Activated CD8-positive, alpha-beta memory T cell treated with anti-CD3 and anti-CD28 coated beads, Interleukin-2, amount 50 U/mL, for 24 hours (primary cell): ENCODE results near the gene SRD5A1.
"Not testable (repeated sequence)": the region's sequence is repeated elsewhere in the genome, so short reads cannot be mapped to it uniquely, and the experiment has no call there.

Experiments
- DNase-seq: peaks from one replicate; pipeline ENCODE4 v3.0.0-alpha.2; 2020; ENCODE audit errors: extremely low read depth

Gene SRD5A1

GRCh38 chr5:6644794-6645241, 11.6 kb downstream of the SRD5A1 start:
- no peak for DNase-seq

DNA sequence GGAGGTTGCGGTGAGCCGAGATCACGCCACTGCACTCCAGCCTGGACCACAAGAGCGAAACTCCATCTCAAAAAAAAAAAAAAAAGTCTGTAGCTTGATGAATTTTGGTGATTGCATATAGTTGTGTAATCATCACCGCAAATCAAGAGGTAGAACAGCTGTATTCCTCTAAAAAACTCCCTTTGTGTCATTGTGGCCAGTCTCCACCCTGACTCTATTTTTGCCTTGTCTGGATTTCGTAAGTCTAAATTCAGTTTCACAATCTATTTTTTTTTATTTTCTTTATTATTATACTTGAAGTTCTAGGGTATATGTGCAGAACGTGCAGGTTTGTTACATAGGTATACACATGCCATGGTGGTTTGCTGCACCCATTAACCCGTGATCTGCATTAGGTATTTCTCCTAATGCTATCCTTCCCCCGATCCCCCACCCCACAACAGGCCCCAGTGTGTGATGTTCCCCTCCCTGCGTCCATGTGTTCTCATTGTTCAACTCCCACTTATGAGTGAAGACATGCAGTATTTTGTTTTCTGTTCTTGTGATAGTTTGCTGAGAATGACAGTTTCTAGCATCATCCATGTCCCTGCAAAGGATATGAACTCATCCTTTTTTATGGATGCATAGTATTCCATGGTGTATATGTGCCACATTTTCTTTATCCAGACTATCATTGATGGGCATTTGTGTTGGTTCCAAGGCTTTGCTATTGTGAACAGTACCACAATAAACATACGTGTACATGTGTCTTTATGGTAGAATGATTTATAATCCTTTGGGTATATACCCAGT, 12.5 kb downstream of the SRD5A1 start:
- DNase-seq = not testable (repeated sequence)

- no peak for DNase-seq
Observed at GRCh38 chr5:6649186-6649585, 15.9 kb downstream of the SRD5A1 start.

DNA sequence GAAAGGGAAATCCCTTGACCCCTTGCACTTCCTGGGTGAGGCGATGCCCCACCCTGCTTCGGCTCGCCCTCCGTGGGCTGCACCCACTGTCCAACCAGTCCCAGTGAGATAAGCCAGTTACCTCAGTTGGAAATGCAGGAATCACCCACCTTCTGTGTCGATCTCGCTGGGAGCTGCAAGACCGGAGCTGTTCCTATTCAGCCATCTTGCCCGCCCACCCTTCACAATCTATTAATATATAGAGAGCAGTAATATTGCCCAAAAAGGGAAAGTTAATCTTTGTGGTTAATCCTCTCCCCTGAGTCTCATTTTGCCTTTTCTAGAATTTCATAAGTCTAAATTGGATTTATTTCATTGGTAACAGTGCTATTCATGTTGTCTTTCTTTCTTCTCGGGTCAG, 16.4 kb downstream of the SRD5A1 start:
- no peak for DNase-seq

DNA sequence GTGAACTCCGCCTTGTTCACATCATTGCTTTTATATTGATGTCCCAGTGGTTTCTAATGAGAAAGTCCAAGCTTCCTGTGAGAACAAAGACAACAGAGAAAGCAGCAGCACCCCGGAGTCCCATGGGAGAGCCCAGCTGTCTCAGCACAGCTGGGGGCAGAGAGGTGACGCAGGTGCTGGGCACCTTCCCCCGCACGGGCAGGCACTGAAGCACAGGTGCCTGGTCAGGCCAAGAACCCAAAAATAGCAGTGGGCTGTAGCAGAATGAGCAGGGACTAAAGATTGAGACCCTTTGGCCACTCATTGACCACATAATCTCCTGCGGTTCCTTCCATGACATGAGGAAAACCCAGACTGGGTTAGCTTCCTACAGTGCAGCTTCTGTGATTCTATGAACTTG, 18.8 kb downstream of the SRD5A1 start:
- DNase-seq = no peak

GRCh38 chr5:6655432-6655831, 22.2 kb downstream of the SRD5A1 start:
- no peak for DNase-seq

DNA sequence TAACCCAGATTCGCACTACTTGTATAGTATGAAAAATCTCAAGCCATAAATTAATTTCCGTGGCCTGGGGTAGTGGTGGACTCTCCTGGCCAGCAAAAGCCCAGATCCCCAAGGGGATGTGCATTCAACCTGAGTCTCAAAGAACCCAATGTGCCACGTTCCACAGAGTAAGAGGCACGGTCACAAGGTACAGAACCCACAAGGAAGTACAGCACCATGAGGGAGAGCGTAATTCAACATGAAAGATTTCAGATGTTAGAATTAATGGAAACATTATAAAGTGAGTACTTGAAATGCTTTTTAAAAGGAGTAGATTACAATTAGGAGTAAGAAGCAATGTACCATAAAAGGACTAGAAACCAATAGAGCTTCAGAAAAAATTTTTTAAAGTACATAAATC, 23.4 kb downstream of the SRD5A1 start:
- DNase-seq = no peak

GRCh38 chr5:6659941-6660684, 26.9 kb downstream of the SRD5A1 start:
- DNase-seq = no peak

DNA sequence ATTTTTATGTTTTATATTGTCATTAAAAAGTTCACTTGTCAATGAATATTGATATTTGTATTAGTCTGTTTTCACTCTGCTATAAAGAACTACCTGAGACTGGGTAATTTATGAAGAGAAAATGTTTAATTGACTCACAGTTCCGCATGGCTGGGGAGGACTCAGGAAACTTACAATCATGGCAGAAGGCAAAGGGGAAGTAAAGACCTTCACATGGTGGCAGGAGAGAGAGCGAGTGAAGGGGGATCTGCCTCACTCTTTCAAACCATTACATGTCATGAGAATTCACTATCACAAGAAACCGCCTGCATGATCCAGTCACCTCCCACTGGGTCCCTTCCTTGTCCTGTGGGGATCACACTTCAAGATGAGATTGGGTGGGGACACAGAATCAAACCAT, 27.4 kb downstream of the SRD5A1 start:
- DNase-seq = no peak

- DNase-seq = no peak
Observed at GRCh38 chr5:6666762-6667161, 33.5 kb downstream of the SRD5A1 start.

DNA sequence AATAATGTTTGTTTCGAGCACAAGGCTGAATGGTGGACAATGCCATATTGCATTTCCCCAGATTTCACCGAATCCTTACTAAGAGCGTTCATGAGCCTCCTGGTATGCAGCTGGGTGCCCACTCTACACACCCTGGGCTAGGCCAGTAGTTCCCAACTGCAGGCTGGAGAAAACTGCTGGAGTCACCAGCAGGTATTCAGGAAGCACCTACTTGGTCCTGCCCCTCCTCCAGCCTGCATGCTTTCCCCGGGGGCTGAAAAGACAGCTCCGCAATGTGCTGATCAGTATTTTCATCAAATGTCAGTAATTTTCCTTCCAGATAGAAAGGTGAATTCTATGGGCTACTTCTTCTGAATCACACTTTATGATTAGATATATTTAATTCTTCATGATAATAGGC, 34.4 kb downstream of the SRD5A1 start:
- no peak for DNase-seq

- not testable (repeated sequence) for DNase-seq
Observed at GRCh38 chr5:6668717-6669116, 35.5 kb downstream of the SRD5A1 start.

GRCh38 chr5:6673031-6673430, 39.8 kb downstream of the SRD5A1 start:
- no peak for DNase-seq

- no peak for DNase-seq
Observed at GRCh38 chr5:6673963-6674362, 40.7 kb downstream of the SRD5A1 start.

DNA sequence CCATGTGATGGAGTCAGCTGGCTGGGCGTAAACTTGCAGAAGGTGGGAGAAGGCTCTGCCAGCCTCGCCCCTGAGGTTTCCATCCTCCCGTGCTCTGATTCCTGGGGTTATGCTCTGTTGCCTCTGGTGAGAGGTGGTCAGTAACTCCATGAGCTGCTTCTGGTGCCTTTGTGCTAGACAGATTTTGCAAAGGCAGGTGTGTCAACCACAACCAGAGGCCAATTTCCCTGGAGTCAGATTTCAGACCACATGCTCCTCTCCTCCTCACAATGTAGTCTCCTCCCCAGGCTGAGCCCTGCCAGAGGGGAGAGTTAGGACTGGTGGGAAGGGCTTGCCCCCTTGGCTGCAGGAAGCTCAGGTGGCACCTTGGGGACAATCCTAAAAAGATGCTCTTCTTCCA, 41.2 kb downstream of the SRD5A1 start:
- no peak for DNase-seq

DNA sequence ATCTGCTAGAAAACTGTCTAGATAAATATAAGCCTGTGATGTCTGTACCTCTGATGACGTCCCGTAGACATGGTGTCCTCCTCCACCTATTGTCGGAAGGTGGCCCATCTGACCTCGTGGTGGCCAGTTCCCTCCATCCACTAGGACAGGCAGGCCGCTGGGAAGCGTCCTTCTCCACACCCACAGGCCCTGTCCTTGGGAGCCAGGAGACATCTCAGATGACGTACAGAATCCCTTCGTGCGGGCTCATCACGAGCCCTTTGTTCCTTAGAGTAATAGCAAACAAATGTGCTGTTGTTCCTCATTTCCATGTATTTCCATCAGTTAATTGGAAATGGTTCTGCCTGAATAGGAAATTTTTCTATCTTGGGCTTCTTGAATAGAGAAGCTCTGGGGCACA, 41.6 kb downstream of the SRD5A1 start:
- no peak for DNase-seq

DNA sequence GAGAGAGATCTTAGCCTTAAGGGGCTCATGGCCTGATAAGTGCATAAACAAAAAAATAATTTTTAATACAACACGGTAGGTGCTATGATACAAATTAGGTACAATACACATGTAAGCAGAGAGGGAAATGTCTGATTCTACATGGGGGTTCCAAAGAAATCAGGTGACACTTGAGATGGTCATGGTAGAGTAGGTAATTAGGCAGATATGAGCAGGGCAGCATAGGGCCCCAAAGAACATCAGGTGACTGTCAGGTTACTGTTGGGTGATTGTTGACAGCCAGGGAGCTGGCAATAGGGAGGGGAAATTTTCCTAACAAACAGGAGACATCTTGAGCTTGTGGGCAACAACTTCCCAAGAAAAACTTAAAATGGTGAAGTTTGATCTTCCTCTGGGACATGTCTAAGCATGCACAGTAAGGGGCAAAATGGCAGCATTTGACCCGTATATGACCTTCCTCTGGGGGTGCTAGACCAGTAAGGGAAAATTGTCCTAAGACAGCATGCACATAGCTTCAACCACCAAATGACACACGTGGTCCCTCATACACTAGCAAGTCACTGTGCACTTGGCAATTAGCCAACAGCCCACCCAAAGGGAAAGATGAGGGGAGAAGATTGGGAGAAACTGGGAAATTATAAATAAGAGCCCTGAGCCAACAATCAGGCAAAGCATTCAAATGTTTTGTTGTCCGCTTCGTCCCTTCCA, 42.7 kb downstream of the SRD5A1 start:
- no peak for DNase-seq

GRCh38 chr5:6676702-6677101, 43.5 kb downstream of the SRD5A1 start:
- DNase-seq = no peak

DNA sequence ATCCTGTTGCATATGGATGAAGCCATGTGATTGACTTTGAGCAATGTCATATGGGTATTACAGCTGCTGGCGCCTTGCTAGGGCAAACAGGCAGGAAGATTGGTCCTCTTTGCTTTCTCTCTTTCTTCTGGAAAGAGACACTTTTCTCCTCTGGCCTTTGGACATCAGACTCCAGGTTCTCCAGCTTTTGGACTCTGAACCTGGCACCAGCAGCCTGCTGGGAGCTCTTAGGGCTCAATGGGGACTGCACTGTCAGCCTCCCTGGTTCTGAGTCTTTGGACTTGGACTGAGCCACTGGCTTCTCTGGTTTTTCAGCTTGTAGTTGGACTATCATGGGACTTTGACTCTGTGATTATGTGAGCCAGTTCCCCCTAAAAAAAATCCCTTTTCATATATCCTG, 45.1 kb downstream of the SRD5A1 start:
- no peak for DNase-seq

DNA sequence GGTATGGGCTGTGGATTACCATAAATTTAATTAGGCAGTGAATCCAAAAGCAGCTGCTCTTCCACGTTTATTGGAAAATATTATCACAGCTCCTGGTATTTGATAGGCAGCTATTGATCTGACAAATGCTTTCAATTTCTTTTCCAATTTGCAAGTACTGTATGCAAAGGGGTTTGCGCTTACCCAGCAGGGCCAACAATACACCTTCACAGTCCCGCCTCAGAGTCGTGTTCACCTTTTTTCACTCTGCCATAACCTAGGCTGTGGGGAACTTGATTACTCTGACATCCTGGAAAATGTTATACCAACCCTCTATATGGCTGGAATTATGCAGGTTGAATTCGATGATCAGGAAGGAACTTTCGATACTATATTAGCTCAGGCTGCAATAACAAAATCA, 47.7 kb downstream of the SRD5A1 start:
- no peak for DNase-seq

- no peak for DNase-seq
Observed at GRCh38 chr5:6681682-6682081, 48.4 kb downstream of the SRD5A1 start.

- DNase-seq = no peak
Observed at GRCh38 chr5:6682239-6682638, 49.0 kb downstream of the SRD5A1 start.

DNA sequence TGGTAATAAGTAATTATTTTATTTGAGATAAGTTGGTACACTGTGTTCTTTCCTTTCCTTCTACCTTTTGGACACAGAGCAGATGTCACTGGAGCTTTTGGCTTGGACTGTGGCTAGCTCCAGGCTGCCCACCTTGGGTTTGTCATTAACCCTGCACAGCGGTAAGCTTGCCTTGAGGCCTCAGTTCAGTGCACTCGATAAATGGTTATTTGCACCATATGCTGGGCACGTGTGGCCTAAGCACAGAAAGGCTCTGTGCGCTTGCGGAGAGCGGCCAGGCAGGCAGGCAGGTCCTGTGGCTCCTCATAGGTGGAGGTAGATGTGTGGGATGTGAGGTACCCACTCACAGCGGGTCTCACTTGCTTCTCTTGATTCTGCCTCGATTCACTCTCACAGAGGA, 50.0 kb downstream of the SRD5A1 start:
- no peak for DNase-seq
